ENCODE results near the gene LPO. TPM values are rescaled to one million over a fixed set of nuclear protein-coding genes. Genes with fewer than 3 reads are reported as not detected.

The LPO gene
- total RNA-seq, 2 donors from 2014 or later, result not detected

DNA sequence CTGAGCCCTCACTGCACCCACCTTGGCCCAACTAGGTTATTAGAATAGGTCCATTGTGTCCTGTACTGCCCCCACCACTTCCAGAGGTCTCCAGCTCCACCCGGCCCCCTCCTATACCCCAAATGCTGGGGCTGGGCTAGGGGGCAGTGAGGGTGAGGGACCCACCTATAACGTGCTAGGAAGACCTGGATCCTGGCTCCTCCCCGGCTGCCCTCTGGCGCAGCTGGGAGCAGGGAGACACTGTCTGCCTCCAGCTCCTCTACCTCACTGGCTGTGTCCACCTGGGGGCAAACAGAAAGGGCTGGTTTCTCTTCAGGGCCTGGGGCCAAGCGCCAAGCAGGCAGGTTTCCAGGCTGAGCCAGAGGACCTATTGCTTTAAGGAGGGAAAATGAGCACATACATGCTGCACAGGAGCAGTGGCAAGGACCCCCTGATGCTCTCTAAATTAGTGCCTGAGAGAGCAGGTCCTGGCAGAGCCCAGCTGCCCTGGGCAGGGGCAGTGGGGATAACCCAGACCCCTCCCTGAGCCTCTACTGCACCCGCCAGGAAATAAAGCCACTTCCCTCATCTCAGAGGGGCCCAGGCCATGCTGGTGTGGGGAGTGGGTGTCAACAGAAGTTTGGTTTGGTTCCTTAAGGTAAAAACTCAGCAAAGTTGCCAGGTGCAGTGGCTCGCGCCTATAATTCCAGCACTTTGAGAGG lies 78.0 kb downstream of the LPO start:
- H3K36me3 ChIP-seq, result no peaks in the 10 kb centered on the region
- H3K4me1 ChIP-seq, result no peaks in the 10 kb centered on the region
- H3K27ac ChIP-seq, result no peak overlapping the region
- peak; percentile 12 for DNase-seq
- no peak overlapping the region for H3K4me3 ChIP-seq
- H3K27me3 ChIP-seq, result no peaks in the 10 kb centered on the region
- TF ChIP-seq, protein P1, sequence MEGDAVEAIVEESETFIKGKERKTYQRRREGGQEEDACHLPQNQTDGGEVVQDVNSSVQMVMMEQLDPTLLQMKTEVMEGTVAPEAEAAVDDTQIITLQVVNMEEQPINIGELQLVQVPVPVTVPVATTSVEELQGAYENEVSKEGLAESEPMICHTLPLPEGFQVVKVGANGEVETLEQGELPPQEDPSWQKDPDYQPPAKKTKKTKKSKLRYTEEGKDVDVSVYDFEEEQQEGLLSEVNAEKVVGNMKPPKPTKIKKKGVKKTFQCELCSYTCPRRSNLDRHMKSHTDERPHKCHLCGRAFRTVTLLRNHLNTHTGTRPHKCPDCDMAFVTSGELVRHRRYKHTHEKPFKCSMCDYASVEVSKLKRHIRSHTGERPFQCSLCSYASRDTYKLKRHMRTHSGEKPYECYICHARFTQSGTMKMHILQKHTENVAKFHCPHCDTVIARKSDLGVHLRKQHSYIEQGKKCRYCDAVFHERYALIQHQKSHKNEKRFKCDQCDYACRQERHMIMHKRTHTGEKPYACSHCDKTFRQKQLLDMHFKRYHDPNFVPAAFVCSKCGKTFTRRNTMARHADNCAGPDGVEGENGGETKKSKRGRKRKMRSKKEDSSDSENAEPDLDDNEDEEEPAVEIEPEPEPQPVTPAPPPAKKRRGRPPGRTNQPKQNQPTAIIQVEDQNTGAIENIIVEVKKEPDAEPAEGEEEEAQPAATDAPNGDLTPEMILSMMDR (IDR thresholded peaks at IDR 0.05), result no peak
- no peak overlapping the region for H3K9ac ChIP-seq (ENCODE audit: low read depth in 2 of 2, low read length in 2 of 2)
- intact Hi-C loops (cut with DNase I), result no loop called here
- no peaks in the 10 kb centered on the region for H3K9me3 ChIP-seq

DNA sequence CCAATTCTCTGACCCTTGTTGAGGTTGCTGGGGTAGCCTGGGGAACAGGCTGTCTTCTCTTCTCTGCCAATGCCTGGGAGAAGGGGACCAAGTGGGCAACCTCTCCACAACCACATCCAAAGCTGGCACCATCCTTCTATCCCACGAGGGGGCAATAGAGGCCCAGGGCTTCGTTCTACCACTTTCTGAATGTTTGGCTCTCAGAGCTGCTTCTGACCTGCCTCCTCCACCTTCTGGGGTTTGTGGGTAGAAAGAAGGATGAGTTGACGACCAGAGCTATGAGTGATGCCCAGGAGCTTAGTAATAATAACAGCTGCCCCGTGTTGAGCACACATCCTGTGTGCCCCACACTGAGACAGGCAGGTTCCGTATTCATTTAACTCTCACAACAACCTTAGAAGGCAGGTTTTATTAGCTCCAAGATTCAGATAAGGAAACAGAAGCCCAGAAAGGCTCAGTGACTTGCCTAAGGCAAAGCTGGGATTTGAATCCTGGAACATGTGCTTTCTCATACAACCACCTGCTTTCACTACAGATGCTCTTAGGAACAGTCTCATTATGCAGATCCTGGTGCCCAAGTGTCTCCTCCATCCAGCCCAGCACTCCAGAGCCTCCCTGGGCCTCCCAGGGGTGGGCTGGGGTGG lies 79.2 kb downstream of the LPO start:
- H3K27ac ChIP-seq, result no peak overlapping the region
- H3K27me3 ChIP-seq, result no peaks in the 10 kb centered on the region
- H3K36me3 ChIP-seq, result no peaks in the 10 kb centered on the region
- no peaks in the 10 kb centered on the region for H3K4me1 ChIP-seq
- TF ChIP-seq, protein P1 (IDR thresholded peaks at IDR 0.05), result peak; percentile 77
- H3K4me3 ChIP-seq, result no peak overlapping the region
- no peak overlapping the region for H3K9ac ChIP-seq (ENCODE audit: low read depth in 2 of 2, low read length in 2 of 2)
- H3K9me3 ChIP-seq, result no peaks in the 10 kb centered on the region
- DNase-seq, result peak; percentile 64
- intact Hi-C loops (cut with DNase I), result loop anchor here (1.0 kb wide), 1 partner anchor 130 kb away; no protein-coding TSS in a partner anchor

DNA sequence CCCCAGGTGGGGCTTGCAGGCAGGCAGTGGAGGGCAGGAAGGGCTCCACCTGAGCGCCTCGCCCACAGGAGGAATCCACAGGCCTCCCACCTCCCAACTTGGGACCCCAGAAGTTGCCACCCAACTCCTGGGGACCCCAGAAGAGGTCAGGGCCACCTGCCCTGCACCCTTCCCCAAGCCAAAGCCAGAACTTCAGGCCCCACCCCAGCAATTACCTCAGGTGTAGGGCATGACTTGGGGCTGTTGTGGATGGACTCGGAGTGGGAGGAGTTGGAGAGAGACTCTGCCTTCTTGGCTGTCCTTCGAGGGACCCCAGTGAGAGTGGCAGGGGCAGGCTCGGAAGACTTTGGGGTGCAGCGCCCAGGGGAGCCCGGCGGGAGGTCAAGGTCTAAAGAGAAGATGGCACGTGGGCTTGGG lies 79.7 kb downstream of the LPO start:
- Histone ChIP-seq H3K9me3 (no peaks in the 10 kb centered on the region), H3K4me1 (no peaks in the 10 kb centered on the region), H3K36me3 (no peaks in the 10 kb centered on the region), H3K4me3 (no peak overlapping the region), H3K9ac (ENCODE audit: low read depth in 2 of 2, low read length in 2 of 2) (no peak overlapping the region), H3K27ac (no peak overlapping the region), H3K27me3 (no peaks in the 10 kb centered on the region)
- intact Hi-C loops (cut with DNase I), result no loop called here
- TF ChIP-seq, protein P1 (IDR thresholded peaks at IDR 0.05), result no peak
- no peak for DNase-seq

Other genes with a start within 250 kb of the LPO start
- gene SRSF1, start 231.3 kb upstream of the LPO start, total RNA-seq, result 100 to 1,000 TPM; 173 to 315 TPM
- gene DYNLL2, start 155.2 kb upstream of the LPO start, total RNA-seq, result 10 to 100 TPM; 34.3 to 41.2 TPM
- not detected for gene OR4D1, start 90.2 kb upstream of the LPO start, total RNA-seq
- gene OR4D2, start 71.6 kb upstream of the LPO start, total RNA-seq, result not detected
- not detected for gene EPX, start 45.9 kb upstream of the LPO start, total RNA-seq
- gene MKS1, start 19.3 kb upstream of the LPO start, total RNA-seq, result 10 to 100 TPM; 13.8 to 18.4 TPM
- gene MPO, start 42.4 kb downstream of the LPO start, total RNA-seq, result not detected
- gene TSPOAP1, start 90.2 kb downstream of the LPO start, total RNA-seq, result 1 to 10 TPM; 3.7 to 5.4 TPM
- 10 to 100 TPM; 68.7 to 75.3 TPM for gene SUPT4H1, start 113.6 kb downstream of the LPO start, total RNA-seq
- 10 to 100 TPM; 38.5 to 51.2 TPM for gene RNF43, start 178.9 kb downstream of the LPO start, total RNA-seq
- gene HSF5, start 249.8 kb downstream of the LPO start, total RNA-seq, result under 1 TPM in 1 of 2 donors, not detected in 1; 0.07 TPM

All from colonic mucosa (tissue), 4 donors.